GM21423 (cell line): Measurements from ENCODE around the gene ZXDC.

ENCODE experiments used
- ATAC-seq: cut with Tn5 transposase; IDR thresholded peaks from one replicate; pipeline ENCODE4 v1.9.1; 2021; ENCODE audit warnings: mild to moderate bottlenecking, moderate library complexity; ENCODE audit not compliant: unreplicated experiment

Gene ZXDC

GRCh38 chr3:126419886-126420786, 55.6 kb downstream of the ZXDC start:
- no peak for ATAC-seq

- ATAC-seq, result no peak
Measured at GRCh38 chr3:126419151-126419703, 56.5 kb downstream of the ZXDC start.

GRCh38 chr3:126418661-126419131, 57.0 kb downstream of the ZXDC start:
- no peak for ATAC-seq

- no peak for ATAC-seq
Measured at GRCh38 chr3:126417981-126418530, 57.6 kb downstream of the ZXDC start.

GRCh38 chr3:126417515-126417914, 58.2 kb downstream of the ZXDC start:
- ATAC-seq, result no peak

- no peak for ATAC-seq
Measured at GRCh38 chr3:126416943-126417342, 58.7 kb downstream of the ZXDC start.

- no peak for ATAC-seq
Measured at GRCh38 chr3:126415661-126416591, 59.8 kb downstream of the ZXDC start.

- ATAC-seq, result no peak
Measured at GRCh38 chr3:126414961-126415660, 60.6 kb downstream of the ZXDC start.

GRCh38 chr3:126414406-126414805, 61.3 kb downstream of the ZXDC start:
- ATAC-seq, result no peak

GRCh38 chr3:126413693-126414080, 62.0 kb downstream of the ZXDC start:
- no peak for ATAC-seq

- ATAC-seq, result no peak
Measured at GRCh38 chr3:126412841-126413692, 62.6 kb downstream of the ZXDC start.

- no peak for ATAC-seq
Measured at GRCh38 chr3:126408099-126408498, 67.6 kb downstream of the ZXDC start.

GRCh38 chr3:126407412-126408044, 68.2 kb downstream of the ZXDC start:
- no peak for ATAC-seq

GRCh38 chr3:126406389-126407296, 69.0 kb downstream of the ZXDC start:
- ATAC-seq, result no peak

- no peak for ATAC-seq
Measured at GRCh38 chr3:126402666-126403302, 72.9 kb downstream of the ZXDC start.

- no peak for ATAC-seq
Measured at GRCh38 chr3:126402178-126402577, 73.5 kb downstream of the ZXDC start.

GRCh38 chr3:126401611-126402160, 74.0 kb downstream of the ZXDC start:
- no peak for ATAC-seq
